Raji (cell line): Measurements from ENCODE around the gene SIL1.

ENCODE experiments used
- POLR2A ChIP-seq: IDR thresholded peaks from 2 replicates; pipeline ENCODE4 v1.6.1; 2011; ENCODE audit warnings: low read depth, low read length, control low read depth; ENCODE audit not compliant: insufficient read depth

The SIL1 gene

GRCh38 chr5:139049780-139050179 is 148.4 kb downstream of the SIL1 start:
- TF ChIP-seq POLR2A, result no peak

DNA sequence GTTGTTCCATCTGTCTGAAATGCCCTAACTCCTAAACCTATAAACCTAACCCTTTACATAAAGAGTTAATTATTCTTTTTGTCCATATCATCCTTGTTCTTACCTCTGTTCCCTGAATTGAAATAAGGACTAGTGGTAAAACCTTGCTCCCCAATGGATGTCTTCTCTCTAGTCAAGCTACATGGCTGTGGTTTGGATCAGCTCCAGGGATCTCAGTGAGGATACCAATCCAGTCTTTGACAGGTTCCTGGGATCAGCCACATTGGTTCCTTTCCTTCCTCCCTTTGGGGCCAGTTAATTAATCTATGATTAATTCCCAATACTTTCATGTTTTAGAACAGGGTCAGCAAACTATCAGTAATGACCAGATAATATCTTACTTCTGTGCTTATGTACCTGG is 151.6 kb downstream of the SIL1 start:
- TF ChIP-seq POLR2A, result no peak

DNA sequence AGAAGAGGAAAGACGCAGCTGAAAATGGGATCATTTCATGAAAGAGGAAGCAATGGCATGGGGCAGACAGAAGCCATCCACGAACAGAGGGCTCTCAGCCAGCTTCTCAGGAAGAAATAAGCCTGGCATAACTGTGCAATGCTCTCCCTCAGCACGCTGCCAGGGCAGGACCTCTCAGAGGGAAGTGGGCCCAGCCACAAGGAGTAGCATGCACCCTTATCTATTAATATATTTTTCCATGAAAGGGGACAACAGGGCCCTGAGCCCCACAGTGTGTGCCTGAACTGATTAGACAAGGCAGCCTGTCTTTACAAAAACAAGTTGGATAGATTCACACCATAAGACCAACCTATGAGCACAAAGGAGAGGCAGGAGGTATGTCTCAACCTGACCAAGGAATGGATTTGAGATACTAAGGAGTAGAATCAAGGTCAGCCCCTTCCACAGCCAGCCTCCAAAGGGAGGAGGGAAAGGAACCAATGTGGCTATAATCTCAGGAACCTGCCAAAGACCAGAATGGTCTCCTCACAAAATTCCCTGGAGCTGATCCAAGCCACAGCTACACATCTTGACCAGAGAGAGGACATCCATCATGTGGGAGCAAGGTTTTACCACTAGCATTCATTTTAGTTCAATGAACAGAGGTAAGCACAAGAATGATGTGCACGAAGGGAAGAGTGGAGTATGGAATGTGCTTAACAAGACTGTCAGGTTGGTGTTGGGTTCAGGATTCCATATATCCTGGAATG is 154.8 kb downstream of the SIL1 start:
- no peak for TF ChIP-seq POLR2A

DNA sequence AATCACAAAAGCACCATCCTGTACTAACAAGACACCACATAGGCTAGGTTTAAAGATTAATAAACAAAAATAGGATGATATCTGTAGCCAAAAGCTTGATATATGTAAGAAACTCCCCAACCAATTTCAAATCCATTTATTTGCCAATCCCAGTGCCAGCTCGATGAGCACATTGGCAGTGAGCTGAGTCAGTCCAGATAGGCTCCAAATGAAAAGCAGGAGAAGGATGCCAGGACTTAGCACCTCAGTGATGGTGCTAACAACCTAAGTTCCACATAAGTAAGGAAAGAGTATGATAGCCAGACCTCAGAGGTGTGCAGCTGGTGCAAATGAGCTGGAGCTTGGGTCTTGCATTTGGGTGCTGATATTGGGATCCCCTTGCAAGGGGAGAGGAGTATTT is 158.1 kb downstream of the SIL1 start:
- no peak for TF ChIP-seq POLR2A

DNA sequence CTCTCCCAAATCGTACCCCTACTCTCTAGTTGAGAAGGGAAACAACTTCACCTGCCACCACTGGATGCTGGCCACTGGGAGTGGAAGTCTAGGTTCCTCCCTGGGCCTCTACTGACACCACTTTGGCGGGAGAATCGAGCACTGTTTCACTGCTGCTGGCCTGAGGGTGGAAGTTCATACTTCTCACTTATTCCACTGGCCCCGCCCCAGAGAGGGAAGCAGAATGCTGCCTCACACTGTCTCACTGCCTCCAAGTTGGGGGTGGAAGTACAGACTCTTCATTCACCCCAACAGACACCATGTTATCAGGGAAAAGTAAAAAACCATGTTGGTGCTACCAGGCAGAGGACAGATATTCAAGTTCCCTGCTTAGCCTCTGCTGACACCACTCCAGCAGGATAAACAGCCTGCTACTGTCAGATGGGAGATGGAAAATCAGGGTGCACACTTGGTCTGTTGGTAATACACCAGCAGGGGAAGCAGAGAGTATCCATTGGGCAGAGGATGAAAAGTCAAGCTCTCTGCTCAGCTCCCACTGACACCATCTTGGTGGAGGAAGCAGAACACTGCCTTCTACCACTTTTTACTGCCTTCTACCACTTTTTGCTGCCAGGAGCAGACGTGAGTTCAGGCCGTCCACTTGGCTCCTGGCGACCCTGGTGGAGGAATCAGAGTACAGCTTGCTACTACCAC is 159.4 kb downstream of the SIL1 start:
- no peak for TF ChIP-seq POLR2A

GRCh38 chr5:139037732-139038131 is 160.4 kb downstream of the SIL1 start:
- no peak for TF ChIP-seq POLR2A

GRCh38 chr5:139027150-139027549 is 171.0 kb downstream of the SIL1 start:
- no peak for TF ChIP-seq POLR2A

DNA sequence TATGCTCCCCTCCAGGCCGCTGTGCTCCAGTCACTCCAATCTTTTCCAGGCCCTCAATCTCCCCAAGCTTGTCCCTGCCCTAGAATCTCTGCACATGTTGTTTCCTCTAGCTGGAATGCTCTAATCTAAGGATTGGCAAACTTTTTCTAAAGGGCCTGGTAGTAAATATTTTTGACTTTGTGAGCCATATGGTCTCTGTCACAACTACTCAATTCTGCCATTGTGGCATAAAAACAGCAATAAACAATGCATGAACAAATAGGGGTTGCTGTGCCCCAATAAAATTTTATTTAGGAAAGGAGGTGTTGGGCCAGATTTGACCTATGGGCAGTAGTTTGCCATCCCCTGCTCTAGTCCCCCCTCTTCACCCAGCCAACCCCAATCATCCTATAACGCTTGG is 172.5 kb downstream of the SIL1 start:
- no peak for TF ChIP-seq POLR2A

GRCh38 chr5:139023286-139023685 is 174.9 kb downstream of the SIL1 start:
- no peak for TF ChIP-seq POLR2A

DNA sequence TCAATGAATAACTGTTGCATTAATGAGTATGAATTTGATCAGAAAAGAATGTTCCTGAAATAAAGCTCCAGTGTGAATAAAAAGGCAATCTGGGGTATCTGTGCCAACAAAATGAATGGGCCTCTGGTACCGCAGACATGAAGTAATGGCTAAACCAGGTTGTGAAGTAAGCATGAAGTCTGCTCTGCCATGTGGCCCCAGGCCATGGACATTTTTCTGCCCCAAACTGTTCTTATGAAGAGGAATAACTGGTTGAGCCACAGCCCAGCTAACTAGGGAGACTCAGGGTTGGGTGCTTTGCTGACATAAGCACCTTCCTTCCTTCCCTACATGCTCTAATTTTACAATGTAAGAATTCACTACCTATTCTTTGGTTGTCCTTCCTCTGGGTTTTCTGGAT is 175.6 kb downstream of the SIL1 start:
- TF ChIP-seq POLR2A, result no peak

GRCh38 chr5:139021346-139021745 is 176.8 kb downstream of the SIL1 start:
- TF ChIP-seq POLR2A, result no peak

DNA sequence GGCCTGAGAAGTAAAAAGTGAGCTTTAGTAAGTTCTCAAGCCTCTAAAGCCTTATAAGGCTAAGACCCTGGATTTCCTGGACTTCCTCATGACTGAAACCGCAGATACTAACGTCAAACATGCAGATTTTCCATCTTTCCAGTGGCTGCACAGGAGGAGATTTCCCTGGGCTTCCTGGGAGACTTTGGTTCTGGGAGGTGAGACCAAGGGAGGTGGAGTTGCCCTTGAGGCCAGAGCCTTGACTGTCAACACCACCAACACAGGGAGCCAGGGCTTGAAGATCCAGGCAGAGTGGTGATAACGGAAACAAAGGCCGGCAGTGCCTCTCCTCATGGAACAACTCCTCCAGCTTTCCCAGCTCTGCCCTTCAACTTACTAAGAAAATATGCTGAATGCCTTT is 178.3 kb downstream of the SIL1 start:
- no peak for TF ChIP-seq POLR2A

DNA sequence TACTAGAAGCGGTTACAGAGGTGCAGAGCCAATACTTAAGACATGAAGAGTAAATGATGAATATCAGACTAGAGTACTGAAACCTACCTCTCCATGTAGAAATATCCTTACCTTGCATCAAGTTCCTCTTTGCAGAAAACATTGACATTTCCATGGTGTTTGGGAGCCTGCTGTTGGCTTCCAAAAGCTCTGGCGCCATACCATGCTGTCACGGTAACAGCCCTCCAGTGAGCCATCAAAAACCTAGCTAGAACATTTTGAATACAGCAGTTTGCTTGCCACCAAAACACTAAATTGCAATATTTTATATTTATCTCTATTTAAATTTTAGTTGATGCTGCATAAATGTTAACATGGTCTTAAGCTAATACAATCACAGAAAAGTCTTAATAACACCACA is 179.0 kb downstream of the SIL1 start:
- no peak for TF ChIP-seq POLR2A

DNA sequence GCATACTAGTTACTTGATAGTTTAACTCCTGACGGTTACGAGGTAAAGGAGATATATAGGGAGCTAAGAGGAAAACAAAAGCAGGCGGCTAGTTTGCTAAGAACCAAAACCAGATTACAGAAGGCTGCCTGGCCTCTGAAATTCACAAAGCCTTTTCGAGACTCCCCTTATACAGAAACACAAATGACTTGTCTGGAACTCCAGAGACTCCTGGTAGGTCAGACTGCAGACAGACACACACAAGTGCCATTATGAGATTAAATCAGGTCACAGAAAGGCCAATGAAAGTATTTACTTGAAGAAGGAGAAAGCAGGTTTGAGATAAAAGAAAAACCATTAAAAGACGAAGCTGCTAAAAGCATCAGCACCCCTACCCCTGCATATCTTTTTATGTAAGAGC is 180.5 kb downstream of the SIL1 start:
- TF ChIP-seq POLR2A, result no peak

DNA sequence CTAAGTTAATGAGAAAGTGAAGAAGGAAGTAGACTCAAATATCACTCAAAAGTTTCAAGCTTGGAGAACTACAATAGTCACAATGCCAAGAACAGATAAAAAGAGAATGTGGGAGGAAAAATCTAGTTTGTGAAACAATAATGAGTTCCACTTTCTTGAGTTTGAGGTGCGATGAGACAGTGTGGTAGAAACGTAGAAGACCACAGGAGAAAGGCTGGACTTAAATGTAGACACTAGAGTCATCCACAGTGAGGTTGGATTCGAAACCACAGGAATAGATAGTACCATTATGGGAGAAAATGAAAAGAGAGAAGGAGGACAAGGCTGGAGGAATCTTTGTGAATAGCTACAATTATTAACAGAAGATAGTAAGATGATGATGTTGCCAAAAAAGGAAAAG is 182.0 kb downstream of the SIL1 start:
- no peak for TF ChIP-seq POLR2A

DNA sequence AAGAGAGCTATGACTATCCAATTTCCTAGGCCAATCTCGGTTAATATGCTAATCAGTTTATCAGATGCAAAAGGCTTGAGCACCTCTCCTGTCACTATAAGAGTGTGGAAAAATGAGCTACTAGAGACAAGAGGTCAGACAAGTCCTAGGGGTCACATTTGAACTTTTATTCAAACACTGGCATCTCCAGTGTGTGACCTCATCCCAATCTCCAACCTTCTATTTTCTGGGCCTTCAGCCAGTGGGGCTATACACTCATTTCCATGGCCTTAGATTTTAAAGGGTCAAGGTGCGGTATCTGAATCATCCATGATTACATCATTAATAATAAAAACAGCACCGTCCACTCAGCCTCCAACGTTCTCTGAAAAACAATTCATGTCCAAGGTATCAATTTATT is 183.4 kb downstream of the SIL1 start:
- no peak for TF ChIP-seq POLR2A

GRCh38 chr5:139012176-139012575 is 186.0 kb downstream of the SIL1 start:
- TF ChIP-seq POLR2A, result no peak
